GM10266 (cell line): ENCODE data around the gene SHE.

Source experiments
- DNase-seq: peaks from one replicate; pipeline ENCODE4 v3.0.0; 2012; ENCODE audit errors: extremely low spot score
- TF ChIP-seq, protein P1 (sequence below): IDR thresholded peaks from 2 replicates; pipeline ENCODE4 v1.5.1; 2012; ENCODE audit warnings: mild to moderate bottlenecking, low read depth; ENCODE audit not compliant: control insufficient read depth, insufficient read depth; ENCODE audit errors: missing control alignments

SHE gene

DNA sequence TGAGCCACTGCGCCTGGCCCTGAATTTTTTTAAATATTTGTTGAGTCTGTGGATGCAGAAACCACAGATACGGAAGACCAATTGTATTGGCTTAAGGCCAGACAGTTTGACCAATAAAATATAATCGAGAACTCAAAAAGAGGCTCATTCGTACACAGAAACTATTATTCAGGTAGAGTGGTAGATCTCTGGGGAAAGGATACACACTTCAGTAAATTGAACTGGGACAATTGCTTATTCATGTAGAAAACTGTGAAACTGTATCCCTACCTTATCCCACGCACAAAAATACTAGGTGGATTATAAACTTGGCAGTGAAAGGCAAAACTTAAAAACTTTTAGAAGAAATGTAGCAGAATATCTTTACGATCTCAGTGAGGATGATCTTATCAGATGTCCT lies 25.0 kb upstream of the SHE start:
- TF ChIP-seq, protein P1, sequence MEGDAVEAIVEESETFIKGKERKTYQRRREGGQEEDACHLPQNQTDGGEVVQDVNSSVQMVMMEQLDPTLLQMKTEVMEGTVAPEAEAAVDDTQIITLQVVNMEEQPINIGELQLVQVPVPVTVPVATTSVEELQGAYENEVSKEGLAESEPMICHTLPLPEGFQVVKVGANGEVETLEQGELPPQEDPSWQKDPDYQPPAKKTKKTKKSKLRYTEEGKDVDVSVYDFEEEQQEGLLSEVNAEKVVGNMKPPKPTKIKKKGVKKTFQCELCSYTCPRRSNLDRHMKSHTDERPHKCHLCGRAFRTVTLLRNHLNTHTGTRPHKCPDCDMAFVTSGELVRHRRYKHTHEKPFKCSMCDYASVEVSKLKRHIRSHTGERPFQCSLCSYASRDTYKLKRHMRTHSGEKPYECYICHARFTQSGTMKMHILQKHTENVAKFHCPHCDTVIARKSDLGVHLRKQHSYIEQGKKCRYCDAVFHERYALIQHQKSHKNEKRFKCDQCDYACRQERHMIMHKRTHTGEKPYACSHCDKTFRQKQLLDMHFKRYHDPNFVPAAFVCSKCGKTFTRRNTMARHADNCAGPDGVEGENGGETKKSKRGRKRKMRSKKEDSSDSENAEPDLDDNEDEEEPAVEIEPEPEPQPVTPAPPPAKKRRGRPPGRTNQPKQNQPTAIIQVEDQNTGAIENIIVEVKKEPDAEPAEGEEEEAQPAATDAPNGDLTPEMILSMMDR: no peak
- DNase-seq: no peak

DNA sequence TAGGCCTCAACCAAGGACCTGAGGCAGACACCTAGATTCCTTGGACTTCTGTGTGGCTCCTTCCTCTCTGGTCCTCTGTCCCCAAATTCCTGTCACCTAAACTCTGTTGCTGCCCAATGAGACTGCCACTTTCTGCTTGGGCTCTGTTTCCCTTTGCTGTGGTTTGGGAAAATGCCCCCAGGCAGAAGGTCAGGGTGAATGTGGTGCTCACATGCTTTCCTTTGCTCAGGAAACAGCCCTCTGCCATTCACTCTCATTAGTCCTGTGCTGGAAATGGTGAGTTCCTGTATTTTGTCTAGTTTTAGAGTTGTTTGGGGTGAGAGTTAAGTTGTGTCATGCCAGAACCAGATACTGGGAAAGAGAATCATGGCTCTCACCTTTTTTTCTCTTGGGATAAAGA lies 22.7 kb upstream of the SHE start:
- TF ChIP-seq, protein P1: no peak
- no peak for DNase-seq

DNA sequence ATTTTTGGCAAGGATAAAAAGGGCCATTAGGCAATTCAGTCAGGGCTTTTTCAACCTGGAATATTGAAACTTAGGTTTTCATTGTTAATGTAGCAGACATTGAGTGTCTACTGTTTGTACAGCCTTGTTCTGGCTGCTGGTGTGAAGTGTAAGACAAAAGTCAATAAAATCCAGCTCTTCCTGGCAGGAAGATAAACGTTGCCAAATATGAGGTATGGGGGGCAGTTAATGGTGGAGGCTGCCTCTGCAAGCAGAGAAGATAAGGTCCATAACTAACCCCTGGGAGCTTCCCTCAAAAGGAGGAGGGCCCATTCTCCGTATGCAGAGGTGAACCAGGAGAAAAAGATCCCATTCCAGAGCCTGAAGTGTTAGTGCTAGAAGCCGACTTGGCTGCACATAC lies 19.5 kb upstream of the SHE start:
- DNase-seq: no peak
- TF ChIP-seq, protein P1: no peak

DNA sequence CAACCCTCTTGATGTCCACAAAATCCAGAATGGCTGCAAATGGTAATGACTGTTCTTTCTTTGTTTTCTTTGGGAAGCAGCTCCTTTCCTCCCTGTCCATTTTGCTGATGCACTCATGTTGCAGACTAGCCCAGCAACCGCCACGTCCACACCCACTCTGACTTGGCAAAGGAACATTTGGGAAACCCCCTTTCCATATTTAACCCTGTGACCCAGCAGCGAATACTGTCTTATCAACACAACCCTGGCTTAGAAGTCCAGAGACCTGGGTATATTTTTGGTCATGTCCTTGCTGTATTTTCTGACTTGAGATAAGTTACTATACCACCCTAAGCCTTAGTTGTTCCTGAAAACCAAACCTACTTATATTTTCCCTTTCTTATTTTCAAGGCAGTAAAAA lies 18.1 kb upstream of the SHE start:
- DNase-seq: no peak
- TF ChIP-seq, protein P1: no peak

DNA sequence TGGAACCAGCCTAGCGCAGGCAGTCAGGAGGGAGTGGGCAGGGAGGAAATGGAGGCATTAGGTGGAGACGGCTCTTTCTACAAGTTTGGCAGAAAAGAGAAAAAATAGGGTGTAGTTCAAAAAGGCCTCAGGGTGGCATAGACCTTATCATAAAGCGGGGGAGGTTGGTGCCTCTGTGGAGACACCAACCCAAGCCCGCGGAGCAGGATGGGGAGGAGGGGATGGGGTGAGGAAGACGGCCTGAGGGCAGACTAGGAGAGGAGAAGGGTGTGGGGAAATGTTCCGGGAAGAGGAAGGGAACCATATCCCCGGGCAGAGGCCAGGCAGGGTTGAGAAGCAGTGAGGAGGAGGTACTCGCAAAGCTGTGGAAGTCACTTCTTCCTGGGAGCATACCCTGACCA lies 17.4 kb upstream of the SHE start:
- TF ChIP-seq, protein P1: no peak
- no peak for DNase-seq

DNA sequence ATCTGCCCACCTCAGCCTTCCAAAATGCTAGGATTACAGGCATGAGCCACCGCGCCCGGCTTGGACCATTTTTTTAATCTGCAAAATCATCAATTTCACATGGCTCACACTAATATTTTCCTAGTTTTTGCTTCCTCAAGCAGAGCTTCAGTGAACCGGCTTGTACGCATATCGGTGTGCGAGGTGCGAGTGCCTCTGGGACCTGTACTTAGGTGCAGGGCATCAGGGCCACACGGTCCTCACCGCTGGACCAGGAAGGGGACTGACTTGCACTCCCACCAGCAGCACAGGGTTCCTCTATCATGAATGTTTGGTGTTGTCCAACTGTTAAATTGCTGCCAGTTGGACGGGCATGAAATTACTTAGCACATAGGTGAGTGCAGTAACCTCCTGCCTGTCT lies 15.4 kb upstream of the SHE start:
- TF ChIP-seq, protein P1: no peak

DNA sequence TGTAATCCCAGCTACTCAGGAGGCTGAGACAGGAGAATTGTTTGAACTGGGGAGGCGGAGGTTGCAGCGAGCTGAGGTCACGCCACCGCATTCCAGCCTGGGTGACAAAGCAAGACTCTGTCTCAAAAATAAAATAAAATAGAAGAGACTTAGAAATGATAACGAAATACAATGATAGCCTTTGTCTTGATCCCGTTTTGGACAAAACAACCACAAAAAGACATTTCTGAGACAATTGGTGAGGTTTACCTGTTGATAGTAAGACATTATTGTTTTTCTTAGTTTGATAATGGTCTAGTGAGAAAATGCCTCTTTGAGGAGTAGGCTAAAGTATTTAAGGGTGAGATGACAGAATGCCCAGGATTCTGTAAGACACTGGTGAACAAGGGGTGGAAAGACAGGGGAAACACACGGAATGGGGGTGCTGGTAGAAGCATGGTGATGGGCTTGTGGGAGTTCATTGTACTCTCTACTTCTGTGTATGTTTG lies 11.9 kb upstream of the SHE start:
- TF ChIP-seq, protein P1: no peak
- DNase-seq: no peak

More for the DNA sequence above, 15.4 kb upstream of the SHE start:
- no peak for DNase-seq
